Right lobe of liver (tissue), 4 donors: Measurements from ENCODE around the gene DIPK1C.

Experiments used
- POLR2A ChIP-seq: fragments of 450-650 bp; IDR thresholded peaks from one replicate; pipeline ENCODE4 v1.6.1; 2017; ENCODE audit warnings: antibody characterized with exemption, mild to moderate bottlenecking
- TF ChIP-seq, protein P1 (sequence below), 4 donors: fragments of 200-600 bp in 3 of 4; fragments of 450-650 bp in 1 of 4; IDR thresholded peaks; one replicate each; pipeline versions ENCODE4 v1.5.1 to v1.8.0; 2016 to 2022; ENCODE audit warnings: antibody characterized with exemption in 4 of 4, mild to moderate bottlenecking in 2 of 4
- donor health status: DM: no; HTN: no; CAD: no.
- donor health status: DM: no; HTN: no; CAD: no.
- donor health status: DM: no; HTN: yes; CAD: no.

DNA sequence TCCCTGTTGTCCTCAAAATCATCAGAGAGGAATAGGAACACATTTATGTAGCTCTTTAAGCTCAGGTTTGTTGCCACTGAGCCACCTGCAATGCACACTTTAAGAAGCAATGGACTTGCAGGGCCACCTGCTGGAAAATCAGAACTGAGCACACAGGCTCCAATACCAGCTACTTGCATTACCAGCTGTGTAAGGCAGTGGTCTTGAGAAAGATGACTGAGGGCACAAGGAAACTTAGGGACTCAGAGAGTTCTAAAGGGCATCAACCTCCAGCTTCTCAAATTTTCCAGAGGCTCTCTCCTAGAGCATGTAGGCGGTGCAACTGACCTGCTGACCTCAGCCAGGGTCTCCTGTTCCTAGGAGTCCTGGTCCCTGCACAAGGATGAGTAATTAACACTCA lies 36.6 kb upstream of the DIPK1C start:
- TF ChIP-seq, protein P1, sequence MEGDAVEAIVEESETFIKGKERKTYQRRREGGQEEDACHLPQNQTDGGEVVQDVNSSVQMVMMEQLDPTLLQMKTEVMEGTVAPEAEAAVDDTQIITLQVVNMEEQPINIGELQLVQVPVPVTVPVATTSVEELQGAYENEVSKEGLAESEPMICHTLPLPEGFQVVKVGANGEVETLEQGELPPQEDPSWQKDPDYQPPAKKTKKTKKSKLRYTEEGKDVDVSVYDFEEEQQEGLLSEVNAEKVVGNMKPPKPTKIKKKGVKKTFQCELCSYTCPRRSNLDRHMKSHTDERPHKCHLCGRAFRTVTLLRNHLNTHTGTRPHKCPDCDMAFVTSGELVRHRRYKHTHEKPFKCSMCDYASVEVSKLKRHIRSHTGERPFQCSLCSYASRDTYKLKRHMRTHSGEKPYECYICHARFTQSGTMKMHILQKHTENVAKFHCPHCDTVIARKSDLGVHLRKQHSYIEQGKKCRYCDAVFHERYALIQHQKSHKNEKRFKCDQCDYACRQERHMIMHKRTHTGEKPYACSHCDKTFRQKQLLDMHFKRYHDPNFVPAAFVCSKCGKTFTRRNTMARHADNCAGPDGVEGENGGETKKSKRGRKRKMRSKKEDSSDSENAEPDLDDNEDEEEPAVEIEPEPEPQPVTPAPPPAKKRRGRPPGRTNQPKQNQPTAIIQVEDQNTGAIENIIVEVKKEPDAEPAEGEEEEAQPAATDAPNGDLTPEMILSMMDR (IDR thresholded peaks at IDR 0.05): peak; percentile 74 to 93 (median 86)
- no peak for TF ChIP-seq POLR2A
